Measurements from ENCODE around the gene PRSS3.
"Not testable (repeated sequence)": the region's sequence is repeated elsewhere in the genome, so short reads cannot be mapped to it uniquely, and the experiment has no call there.

PRSS3 gene

GRCh38 chr9:33818847-33819500, 23.6 kb downstream of the PRSS3 start:
- no peak for DNase-seq

- DNase-seq: no peak
Observed at GRCh38 chr9:33820231-33820745, 24.9 kb downstream of the PRSS3 start.

GRCh38 chr9:33823801-33824200, 28.4 kb downstream of the PRSS3 start:
- no peak for DNase-seq

DNA sequence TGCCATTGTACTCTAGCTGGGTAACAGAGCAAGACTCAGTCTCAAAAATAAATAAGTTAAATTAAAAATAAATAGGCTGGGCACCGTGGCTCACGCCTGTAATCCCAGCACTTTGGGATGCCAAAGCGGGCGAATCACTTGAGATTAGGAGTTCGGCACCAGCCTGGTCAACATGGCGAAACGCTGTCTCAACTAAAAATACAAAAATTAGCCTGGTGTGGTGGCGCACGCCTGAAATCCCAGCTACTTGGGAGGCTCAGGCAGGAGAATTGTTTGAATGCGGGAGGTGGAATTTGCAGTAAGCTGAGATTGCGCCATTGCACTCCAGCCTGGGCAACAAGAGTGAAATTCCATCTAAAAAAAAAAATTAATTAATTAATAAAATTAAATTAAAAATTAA, 31.9 kb downstream of the PRSS3 start:
- not testable (repeated sequence) for DNase-seq

GRCh38 chr9:33829641-33830230, 34.4 kb downstream of the PRSS3 start:
- not testable (repeated sequence) for DNase-seq

DNA sequence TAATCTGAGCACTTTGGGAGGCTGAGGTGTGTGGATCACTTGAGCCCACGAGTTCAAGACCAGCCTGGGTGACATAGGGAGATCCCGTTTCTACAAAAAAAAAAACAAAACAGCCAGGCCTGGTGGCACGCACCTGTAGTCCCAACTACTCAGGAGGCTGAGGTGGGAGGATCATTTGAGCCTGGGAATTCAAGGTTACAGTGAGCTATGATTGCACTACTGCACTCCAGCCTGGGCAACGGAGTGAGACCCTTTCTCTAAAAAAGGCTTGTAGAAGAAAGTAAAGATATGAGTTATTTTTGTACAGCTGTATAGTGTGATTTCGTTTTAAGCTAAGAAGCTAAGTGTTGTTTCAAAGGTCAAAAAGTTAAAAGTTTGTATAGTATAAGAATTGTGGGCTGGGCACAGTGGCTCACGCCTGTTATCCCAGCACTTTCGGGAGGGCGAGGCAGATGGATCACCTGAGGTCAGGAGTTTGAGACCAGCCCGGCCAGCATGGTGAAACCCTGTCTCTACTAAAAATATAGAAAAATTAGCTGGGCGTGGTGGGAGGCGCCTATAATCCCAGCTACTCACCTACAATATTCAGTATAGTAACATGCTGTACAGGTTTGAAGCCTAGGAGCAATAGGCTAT, 40.4 kb downstream of the PRSS3 start:
- no peak for DNase-seq

DNA sequence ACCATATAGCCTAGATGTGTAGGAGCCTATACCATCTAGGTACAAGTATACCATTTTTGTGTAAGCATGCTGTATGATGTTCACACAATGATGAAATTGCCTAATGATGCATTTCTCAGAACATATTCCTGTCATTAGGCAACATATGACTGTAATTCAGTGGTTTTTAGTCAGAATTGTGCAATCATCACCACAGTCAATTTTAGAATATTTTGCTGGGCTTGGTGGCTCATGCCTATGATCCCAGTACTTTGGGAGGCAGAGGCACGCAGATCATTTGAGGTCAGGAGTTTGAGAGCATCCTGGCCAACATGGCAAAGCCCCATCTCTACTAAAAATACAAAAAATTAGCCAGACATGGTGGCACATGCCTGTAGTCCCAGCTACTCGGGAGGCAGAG, 40.9 kb downstream of the PRSS3 start:
- DNase-seq: not testable (repeated sequence)

GRCh38 chr9:33837138-33837537, 41.8 kb downstream of the PRSS3 start:
- no peak for DNase-seq

DNA sequence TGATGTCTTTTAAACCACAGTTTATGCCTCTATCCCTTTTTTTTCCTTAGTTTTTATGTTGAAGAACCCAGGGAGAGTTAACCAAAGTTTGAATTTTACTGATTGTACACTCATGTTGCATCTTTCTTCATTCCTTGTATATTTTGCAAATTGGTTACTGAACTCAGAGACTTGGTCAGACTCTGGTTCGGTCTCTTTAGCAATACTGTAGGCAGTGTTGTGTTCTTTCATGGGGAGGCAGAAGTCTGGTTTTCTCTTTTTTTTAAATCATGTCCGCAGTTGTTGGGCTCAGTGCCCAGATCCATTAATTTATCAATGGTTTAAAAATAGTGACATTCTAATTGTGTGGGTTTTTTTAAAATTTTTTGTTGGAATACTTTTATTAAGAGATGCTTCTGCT, 45.0 kb downstream of the PRSS3 start:
- no peak for DNase-seq

- DNase-seq: no peak
Observed at GRCh38 chr9:33843312-33843961, 48.1 kb downstream of the PRSS3 start.

- no peak for DNase-seq
Observed at GRCh38 chr9:33846231-33846630, 50.9 kb downstream of the PRSS3 start.

DNA sequence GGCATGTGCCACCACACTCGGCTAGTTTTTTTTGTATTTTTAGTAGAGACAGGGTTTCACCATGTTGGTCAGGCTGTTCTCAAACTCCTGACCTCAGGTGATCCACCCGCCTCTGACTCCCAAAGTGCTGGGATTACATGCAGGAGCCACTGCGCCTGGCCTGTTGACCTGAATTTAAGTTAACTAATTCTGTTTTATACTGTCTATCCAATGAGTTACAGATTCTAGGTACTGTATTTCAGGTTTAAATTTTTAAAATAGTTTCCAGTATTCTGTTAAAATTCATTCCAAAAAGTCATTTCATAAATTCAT, 52.5 kb downstream of the PRSS3 start:
- not testable (repeated sequence) for DNase-seq

Data from CD4-positive, alpha-beta T cell treated with Interleukin-12 subunit alpha and Interleukin-12 subunit beta, for 1 hour (primary cell).